Fibroblast of pulmonary artery (primary cell): ENCODE data around the gene WASF2.

Experiments
- DNase-seq: peaks from one replicate; pipeline ENCODE4 v3.0.0-alpha.2; 2010; ENCODE audit warnings: low read depth
- H3K4me3 ChIP-seq: replicated peaks from 2 replicates; pipeline ENCODE4 v1.5.1; 2011; ENCODE audit warnings: low read depth, mild to moderate bottlenecking, control low read depth, low read length, moderate library complexity
- CTCF ChIP-seq: IDR thresholded peaks from 2 replicates; pipeline ENCODE4 v1.5.1; 2011; ENCODE audit warnings: mild to moderate bottlenecking, control low read depth, low read length, inconsistent platforms; ENCODE audit errors: missing control alignments

Gene WASF2

GRCh38 chr1:27455139-27455811 is 34.7 kb downstream of the WASF2 start:
- no peak for TF ChIP-seq CTCF
- no peak for DNase-seq
- no peak overlapping the region for H3K4me3 ChIP-seq

GRCh38 chr1:27454610-27455009 is 35.4 kb downstream of the WASF2 start:
- no peak for TF ChIP-seq CTCF
- no peak for DNase-seq
- no peak overlapping the region for H3K4me3 ChIP-seq

- no peak for TF ChIP-seq CTCF
- H3K4me3 ChIP-seq = no peak overlapping the region
- DNase-seq = no peak
These were observed 38.6 kb downstream of the WASF2 start for GRCh38 chr1:27451343-27451742.

- no peak for TF ChIP-seq CTCF
- no peak for DNase-seq
- H3K4me3 ChIP-seq = no peak overlapping the region
These were observed 41.0 kb downstream of the WASF2 start for GRCh38 chr1:27448982-27449381.

- no peak for TF ChIP-seq CTCF
- H3K4me3 ChIP-seq = no peak overlapping the region
- no peak for DNase-seq
These were observed 42.1 kb downstream of the WASF2 start for GRCh38 chr1:27447883-27448282.

GRCh38 chr1:27447399-27447798 is 42.6 kb downstream of the WASF2 start:
- no peak for DNase-seq
- no peak overlapping the region for H3K4me3 ChIP-seq
- TF ChIP-seq CTCF = no peak

- DNase-seq = no peak
- no peak overlapping the region for H3K4me3 ChIP-seq
- no peak for TF ChIP-seq CTCF
These were observed 43.4 kb downstream of the WASF2 start for GRCh38 chr1:27446496-27447020.
